ENCODE results near the gene GAK. TPM values are rescaled to one million over a fixed set of nuclear protein-coding genes. Genes with fewer than 3 reads are reported as not detected.

GAK gene
- total RNA-seq, 4 donors from 2014 or later, result 62.3 to 126 (median 85.4) TPM

GRCh38 chr4:890036-890695 lies 42.0 kb downstream of the GAK start:
- TF ChIP-seq, protein P1, sequence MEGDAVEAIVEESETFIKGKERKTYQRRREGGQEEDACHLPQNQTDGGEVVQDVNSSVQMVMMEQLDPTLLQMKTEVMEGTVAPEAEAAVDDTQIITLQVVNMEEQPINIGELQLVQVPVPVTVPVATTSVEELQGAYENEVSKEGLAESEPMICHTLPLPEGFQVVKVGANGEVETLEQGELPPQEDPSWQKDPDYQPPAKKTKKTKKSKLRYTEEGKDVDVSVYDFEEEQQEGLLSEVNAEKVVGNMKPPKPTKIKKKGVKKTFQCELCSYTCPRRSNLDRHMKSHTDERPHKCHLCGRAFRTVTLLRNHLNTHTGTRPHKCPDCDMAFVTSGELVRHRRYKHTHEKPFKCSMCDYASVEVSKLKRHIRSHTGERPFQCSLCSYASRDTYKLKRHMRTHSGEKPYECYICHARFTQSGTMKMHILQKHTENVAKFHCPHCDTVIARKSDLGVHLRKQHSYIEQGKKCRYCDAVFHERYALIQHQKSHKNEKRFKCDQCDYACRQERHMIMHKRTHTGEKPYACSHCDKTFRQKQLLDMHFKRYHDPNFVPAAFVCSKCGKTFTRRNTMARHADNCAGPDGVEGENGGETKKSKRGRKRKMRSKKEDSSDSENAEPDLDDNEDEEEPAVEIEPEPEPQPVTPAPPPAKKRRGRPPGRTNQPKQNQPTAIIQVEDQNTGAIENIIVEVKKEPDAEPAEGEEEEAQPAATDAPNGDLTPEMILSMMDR (IDR thresholded peaks at IDR 0.05), result no peak
- no peak for DNase-seq (ENCODE audit: low spot score)
- ATAC-seq (ENCODE audit: low FRiP score), result no peak

DNA sequence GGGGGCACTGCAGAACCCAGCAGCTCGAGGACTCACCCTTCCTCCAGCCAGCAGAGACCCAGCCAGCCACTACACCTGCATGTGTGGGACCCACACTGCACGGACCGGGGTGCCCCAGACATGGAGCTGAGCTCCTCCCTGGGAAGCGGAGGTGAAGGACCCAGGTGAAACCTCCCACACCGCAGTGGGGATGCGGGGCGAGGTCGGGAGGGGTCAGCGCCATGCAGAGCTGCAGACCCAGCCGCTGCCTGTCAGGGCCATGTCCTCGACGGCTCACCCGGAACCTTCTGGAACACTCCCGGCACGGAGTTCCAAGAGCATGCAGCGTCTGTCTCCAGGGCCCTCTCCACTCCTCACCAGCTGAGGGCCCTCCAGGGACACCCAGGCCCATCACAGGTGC lies 42.6 kb downstream of the GAK start:
- TF ChIP-seq, protein P1 (IDR thresholded peaks at IDR 0.05), result no peak
- ATAC-seq (ENCODE audit: low FRiP score), result no peak
- DNase-seq (ENCODE audit: low spot score), result no peak

DNA sequence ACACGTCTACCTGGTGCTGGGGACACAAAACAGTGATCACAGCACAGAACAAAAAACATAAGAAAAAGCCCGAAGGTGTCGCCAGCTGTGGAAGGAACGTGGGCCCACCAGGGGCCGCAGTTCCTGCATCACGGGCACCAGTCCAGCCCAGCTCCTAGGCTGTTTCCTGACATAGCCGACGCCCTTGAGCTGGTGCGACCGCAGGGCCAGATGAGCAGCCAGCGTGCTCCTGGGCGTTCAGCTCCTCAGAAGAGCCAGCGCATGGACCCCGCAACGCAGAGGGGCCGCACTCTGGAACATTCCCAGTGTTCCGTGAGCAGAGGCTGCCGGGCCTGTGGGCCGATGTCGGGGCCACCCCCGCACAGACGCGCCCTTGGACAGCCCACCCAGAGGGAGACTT lies 44.1 kb downstream of the GAK start:
- DNase-seq (ENCODE audit: low spot score) (no peak), ATAC-seq (ENCODE audit: low FRiP score) (no peak)
- TF ChIP-seq, protein P1 (IDR thresholded peaks at IDR 0.05), result no peak

- TF ChIP-seq, protein P1 (IDR thresholded peaks at IDR 0.05), result no peak
These were observed 44.9 kb downstream of the GAK start for GRCh38 chr4:887034-887763.

DNA sequence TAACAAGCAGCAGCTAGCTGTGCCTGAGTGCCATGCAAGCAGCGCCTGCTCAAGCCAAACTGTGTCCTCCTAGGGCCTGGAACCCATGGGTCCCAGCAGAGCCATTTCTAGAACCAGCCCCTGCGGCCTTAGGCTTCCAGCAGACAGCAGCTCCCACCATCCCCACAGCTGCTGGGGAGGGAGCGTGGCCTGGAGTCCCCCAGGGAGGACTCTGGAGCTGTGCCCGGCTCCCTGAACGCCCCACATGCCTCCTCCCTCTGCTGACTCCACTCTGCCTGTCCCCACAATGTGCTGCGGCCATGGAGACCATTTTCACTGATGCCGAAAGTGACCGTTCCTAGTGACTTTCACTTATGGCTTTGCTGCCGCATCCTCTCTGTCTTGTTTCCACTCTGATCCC lies 45.9 kb downstream of the GAK start:
- TF ChIP-seq, protein P1 (IDR thresholded peaks at IDR 0.05), result no peak
- no peak for ATAC-seq (ENCODE audit: low FRiP score)

More at GRCh38 chr4:887034-887763, 44.9 kb downstream of the GAK start:
- no peak for DNase-seq (ENCODE audit: low spot score)
- no peak for ATAC-seq (ENCODE audit: low FRiP score)

DNA sequence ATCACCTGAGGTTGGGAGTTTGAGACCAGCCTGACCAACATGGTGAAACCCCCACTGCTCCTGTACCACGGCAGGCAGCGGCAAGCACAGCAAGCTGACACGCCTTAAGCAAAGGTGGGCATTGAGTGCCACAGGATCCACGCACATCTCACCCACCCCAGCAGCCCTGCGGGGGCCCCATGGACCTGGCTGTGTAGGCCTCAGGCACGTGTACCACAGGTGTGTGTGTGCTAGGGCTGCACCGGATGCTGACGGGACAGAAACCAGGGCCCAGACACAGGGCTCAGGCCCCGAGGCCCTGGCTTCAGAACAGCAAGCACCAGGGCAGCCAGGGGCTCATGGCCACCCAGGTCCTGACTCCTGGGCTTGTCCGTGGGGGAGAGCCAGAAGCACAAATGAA lies 46.8 kb downstream of the GAK start:
- ATAC-seq (ENCODE audit: low FRiP score), result no peak
- TF ChIP-seq, protein P1 (IDR thresholded peaks at IDR 0.05), result no peak
- DNase-seq (ENCODE audit: low spot score), result no peak

More for the DNA sequence above, 45.9 kb downstream of the GAK start:
- DNase-seq (ENCODE audit: low spot score), result no peak

DNA sequence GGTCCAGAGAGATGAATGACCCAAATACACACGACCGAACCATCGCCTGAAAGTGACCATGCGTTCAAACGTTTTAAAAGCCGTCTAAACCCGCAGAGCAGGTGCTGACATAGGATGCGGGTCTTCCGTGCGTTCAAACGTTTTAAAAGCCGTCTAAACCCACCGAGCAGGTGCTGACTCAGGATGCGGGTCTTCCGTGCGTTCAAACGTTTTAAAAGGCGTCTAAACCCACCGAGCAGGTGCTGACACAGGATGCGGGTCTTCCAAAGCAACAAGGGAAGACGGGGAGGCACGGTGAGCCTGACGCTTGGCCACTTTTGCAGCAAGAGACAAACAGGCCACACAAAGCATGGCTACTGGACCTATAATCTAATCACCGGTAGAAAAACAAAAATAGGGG lies 47.2 kb downstream of the GAK start:
- no peak for ATAC-seq (ENCODE audit: low FRiP score)
- TF ChIP-seq, protein P1 (IDR thresholded peaks at IDR 0.05), result no peak
- DNase-seq (ENCODE audit: low spot score), result no peak
